ENCODE measurements around the gene PPIP5K2.

PPIP5K2 gene

DNA sequence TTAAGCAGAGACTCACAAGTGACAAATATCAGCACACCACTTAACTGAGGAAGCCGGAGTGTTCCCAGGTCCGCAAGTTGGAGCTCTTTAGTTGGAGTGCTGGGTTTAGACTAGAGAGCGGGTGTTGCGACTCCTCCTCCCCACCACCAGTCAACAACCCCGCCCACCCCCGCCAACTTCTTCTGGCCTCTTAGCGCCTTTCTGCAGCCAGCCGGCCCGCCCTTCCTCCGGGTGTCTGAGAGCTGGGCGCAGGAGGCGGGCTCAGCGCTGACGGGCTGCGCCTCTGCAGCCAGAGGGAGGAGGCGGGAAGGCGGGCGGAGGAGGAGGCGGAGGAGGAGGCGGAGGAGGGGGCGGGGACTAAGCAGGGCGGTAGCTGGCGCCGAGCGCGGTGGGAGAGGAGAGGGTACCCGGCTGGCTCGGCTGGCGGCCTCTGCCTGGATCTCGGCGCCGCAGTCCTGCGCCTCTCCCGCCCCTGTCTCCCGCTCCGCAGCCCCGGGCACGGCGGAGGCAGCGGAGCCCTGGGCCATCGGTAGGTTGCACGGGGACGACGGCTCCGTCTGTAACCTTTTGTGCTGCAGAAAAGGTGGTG is 138.4 kb downstream of the PPIP5K2 start, which contains the start of gene MACIR:
MACIR (plus strand) TSS at position 396 of the 589 bp plus-strand sequence. CDS start 17,157 bp downstream, outside the sequence.
- in situ Hi-C loops (cut with HindIII; ENCODE audit: low sequenced_read_pairs) = no loop called here
- H3K4me3 ChIP-seq (ENCODE audit: low read depth, low read length) = peak within 1 kb of the TSS; percentile 94
- TF ChIP-seq CTCF (IDR thresholded peaks at IDR 0.05; ENCODE audit: low read depth, low read length, missing control alignments) = no peak
- peak; percentile 95 for DNase-seq (ENCODE audit: low read depth)

- H3K4me3 ChIP-seq (ENCODE audit: low read depth, low read length) = peak overlapping the region; percentile 94
- in situ Hi-C loops (cut with HindIII; ENCODE audit: low sequenced_read_pairs) = no loop called here
- TF ChIP-seq CTCF (IDR thresholded peaks at IDR 0.05; ENCODE audit: low read depth, low read length, missing control alignments) = no peak
- no peak for DNase-seq (ENCODE audit: low read depth)
Measured at GRCh38 chr5:103258957-103259704, 139.0 kb downstream of the PPIP5K2 start.

GRCh38 chr5:103259705-103260355 is 139.7 kb downstream of the PPIP5K2 start:
- in situ Hi-C loops (cut with HindIII; ENCODE audit: low sequenced_read_pairs) = no loop called here
- DNase-seq (ENCODE audit: low read depth) = peak; percentile 18
- no peak for TF ChIP-seq CTCF (IDR thresholded peaks at IDR 0.05; ENCODE audit: low read depth, low read length, missing control alignments)
- H3K4me3 ChIP-seq (ENCODE audit: low read depth, low read length) = peak overlapping the region; percentile 94

DNA sequence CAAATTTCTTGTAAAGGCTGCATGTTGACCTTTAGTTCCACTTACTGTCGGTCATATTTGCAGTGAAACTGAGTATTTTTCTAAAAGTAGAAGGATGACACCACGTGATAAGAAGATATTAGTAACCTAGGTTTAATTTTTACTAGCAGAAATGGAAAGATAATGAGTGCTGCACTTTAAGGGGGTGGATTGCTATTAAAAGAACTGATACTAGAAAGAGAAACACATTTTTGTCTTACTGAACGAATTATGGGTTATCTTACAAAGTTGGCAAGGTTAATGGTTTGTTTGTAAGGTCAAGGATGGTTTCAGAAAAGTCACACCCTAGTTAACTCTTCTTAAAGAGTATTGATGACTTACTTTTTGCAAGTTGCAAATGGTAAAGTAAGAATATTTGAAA is 140.8 kb downstream of the PPIP5K2 start:
- TF ChIP-seq CTCF (IDR thresholded peaks at IDR 0.05; ENCODE audit: low read depth, low read length, missing control alignments) = no peak
- in situ Hi-C loops (cut with HindIII; ENCODE audit: low sequenced_read_pairs) = no loop called here
- DNase-seq (ENCODE audit: low read depth) = no peak
- H3K4me3 ChIP-seq (ENCODE audit: low read depth, low read length) = peak overlapping the region; percentile 94

All from astrocyte of the cerebellum (primary cell).